Fibroblast of lung (primary cell): ENCODE measurements around the gene RPH3AL.

ENCODE experiments used
- EZH2 ChIP-seq: IDR thresholded peaks from 2 replicates; pipeline ENCODE4 v1.5.1; 2012; ENCODE audit warnings: low read length, control low read depth, mild to moderate bottlenecking; ENCODE audit errors: missing control alignments
- TF ChIP-seq, protein P1 (sequence below), 2 donors: IDR thresholded peaks in 1 of 2; conservative IDR thresholded peaks in 1 of 2; 1 replicate in 1 of 2; 2 replicates in 1 of 2; pipeline ENCODE4 v1.5.1; 2011 to 2012; ENCODE audit warnings: low read length in 2 of 2, control low read depth in 1 of 2, inconsistent platforms in 1 of 2, low read depth in 1 of 2, mild to moderate bottlenecking in 1 of 2

GRCh38 chr17:284676-285355, 67.8 kb downstream of the RPH3AL start:
- TF ChIP-seq, protein P1, sequence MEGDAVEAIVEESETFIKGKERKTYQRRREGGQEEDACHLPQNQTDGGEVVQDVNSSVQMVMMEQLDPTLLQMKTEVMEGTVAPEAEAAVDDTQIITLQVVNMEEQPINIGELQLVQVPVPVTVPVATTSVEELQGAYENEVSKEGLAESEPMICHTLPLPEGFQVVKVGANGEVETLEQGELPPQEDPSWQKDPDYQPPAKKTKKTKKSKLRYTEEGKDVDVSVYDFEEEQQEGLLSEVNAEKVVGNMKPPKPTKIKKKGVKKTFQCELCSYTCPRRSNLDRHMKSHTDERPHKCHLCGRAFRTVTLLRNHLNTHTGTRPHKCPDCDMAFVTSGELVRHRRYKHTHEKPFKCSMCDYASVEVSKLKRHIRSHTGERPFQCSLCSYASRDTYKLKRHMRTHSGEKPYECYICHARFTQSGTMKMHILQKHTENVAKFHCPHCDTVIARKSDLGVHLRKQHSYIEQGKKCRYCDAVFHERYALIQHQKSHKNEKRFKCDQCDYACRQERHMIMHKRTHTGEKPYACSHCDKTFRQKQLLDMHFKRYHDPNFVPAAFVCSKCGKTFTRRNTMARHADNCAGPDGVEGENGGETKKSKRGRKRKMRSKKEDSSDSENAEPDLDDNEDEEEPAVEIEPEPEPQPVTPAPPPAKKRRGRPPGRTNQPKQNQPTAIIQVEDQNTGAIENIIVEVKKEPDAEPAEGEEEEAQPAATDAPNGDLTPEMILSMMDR (conservative IDR thresholded peaks at IDR 0.05 in 1 of 2, IDR thresholded peaks at IDR 0.05 in 1 of 2; ENCODE audit: low read depth in 1 of 2, low read length in 2 of 2): no peak
- TF ChIP-seq EZH2: no peak
